Fibroblast of skin of scalp (primary cell): Measurements from ENCODE around the gene MSRB3.
"Not testable (repeated sequence)": the region's sequence is repeated elsewhere in the genome, so short reads cannot be mapped to it uniquely, and the experiment has no call there.

Source experiments
- DNase-seq: peaks from one replicate; pipeline ENCODE4 v3.0.0-alpha.2; 2013

MSRB3 gene

DNA sequence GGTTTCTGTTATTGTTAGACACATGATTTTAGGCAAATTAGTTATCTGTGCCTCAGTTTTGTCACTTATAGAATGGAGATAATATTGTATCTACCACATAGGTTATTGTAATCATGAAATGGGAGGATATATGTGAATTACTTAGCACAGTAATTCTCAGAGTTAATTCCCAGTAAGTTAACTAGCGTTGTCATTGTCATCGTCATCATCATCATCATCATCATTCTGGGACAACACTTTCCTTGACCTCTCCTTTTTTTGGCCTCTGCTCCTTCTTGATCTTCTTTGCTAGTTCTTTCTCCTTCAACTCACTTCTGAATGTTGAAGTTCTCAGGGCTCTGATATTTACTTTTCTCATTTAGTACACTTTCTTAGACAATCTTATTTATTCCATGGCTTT is 13.8 kb downstream of the MSRB3 start:
- DNase-seq: no peak

DNA sequence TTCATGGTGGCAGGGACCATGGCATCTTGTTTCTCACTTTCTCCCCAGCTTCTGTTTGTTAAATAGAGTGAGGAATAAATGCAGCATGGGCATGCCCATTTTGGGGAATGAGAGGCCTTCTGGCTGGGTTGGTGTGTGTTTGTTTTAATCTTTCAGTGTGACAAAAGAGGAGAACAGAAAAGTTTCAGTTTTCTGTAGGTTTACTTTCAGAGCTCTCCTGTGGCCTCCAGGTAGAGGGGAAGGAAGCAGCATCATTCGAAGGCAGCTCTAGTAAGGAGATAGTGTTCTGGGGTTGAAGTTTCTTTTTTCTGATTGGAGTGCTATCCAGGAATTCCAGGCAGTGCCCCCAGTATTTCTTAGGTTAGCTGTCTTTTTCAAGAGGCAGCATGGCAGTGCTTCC is 15.3 kb downstream of the MSRB3 start:
- no peak for DNase-seq

DNA sequence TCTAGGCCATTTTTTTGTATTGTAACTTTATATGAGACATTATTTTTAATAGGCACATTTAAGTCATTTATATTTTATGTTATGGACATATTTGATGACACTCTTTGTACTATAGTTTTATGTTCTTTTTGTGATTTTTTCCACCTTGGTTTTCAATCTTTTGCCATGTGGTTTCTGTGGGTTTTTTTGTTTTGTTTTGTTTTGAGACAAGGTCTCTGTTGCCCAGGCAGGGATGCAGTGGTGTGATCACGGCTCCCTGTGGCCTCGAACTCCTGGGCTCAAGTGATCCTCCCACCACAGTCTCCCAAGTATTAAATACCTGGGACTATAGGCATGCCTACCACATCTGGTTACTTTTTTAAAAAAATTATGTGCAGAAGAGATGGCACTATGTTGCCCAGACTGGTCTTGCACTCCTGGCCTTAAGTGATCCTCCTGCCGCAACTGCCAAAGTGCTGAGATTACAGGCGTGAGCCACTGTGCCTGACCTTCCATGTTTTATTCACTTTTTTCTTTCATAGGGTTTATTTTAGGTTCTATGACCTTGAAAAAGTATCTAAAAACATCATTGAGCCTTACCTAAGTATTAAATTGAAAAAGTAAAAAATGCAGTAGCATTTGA is 16.3 kb downstream of the MSRB3 start:
- no peak for DNase-seq

DNA sequence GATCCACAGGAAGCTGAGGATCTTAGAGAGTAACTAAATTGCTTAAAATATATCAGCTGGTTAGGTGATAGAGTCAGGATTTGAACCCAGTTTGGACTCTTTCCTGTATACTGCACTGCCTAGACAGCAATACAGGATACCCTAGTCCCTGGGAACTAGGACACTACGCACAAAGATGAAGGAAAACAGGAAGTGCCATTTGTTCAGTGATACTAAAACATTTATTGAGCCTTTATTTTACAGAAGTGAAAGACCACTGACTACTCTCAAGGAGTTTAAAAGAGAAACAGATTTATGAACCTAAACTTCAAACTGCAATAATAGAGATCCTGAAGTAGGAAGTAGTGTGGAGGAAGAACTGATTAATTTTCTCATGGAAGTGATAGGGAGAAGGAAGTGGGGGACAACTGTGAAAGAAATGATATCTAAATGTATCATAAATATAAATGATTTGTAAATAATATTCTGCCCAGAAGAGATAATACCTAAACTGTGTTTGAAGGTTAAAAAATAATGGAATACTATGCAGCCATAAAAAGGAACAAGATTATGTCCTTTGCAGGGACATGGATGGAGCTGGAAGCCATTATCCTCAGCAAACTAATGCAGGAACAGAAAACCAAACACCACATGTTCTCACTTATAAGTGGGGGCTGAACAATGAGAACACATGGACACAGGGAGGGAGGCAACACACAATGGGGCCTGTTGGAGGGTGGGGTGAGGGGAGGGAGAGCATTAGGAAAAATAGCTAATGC is 18.2 kb downstream of the MSRB3 start:
- no peak for DNase-seq

DNA sequence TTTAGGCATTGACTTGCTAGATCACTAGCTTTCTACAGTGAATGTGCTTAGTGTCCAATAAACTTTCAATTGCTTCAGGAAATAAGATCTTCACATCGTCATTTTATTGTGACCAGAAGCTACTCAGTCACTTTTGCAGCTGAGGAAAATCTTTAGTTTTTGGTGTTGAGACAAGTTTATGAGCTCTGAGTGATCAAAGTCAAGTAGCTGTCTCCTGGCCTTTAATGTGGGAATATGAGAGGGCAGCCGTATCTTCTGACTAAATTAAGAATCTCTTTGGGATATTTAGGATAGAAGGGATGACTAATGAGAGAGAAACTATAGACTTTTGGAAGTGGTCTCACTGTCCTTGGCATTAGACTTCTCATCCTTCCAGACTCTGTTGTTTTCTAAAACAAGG is 21.6 kb downstream of the MSRB3 start:
- no peak for DNase-seq

DNA sequence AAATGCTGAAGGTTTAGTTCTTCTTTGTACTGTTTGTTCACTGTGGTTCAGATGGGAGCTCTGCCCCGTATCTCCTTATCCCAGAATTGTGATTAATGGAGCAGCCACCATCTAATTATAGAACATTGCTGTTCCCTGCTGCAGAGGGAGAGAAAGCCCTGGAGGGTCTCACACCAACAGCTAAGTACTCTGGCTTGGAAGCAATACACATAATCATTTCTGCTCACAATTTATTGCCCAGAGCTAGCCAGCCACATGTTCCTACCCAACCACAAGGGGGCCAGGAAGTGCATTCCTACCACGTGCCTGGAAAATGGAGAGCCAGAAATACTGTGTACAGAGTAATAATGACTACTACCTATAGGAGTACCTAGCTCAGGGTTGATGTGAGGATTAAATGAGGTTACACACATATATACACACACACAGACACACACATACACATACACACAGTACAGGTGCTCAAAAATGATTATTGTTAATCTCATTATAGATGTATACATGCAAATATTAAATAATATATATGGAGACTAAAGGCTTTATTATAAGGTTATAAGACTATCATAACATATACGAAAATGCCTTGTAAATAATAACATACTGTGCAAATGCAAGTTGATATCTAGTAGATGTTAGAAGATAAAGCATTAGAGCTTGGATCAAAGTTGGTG is 22.3 kb downstream of the MSRB3 start:
- DNase-seq: no peak

DNA sequence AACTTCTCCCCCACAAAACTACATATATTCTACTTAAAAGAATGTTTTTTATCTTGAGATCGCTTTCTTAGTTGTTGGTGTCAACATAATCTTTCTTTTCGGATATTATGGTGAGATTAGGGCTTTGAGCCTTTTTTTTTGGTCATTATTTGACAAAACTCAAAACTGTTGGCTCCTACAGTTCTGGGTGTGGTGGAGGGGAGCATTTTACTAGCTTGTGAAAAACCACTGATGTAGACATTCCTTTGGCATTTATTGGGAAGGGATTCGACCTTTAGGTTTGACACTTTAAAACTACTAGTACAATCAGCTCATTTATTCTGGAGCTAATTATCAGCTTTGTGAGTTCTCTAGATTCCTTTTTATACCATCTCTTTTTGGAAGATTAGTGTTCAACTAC is 24.4 kb downstream of the MSRB3 start:
- DNase-seq: no peak

DNA sequence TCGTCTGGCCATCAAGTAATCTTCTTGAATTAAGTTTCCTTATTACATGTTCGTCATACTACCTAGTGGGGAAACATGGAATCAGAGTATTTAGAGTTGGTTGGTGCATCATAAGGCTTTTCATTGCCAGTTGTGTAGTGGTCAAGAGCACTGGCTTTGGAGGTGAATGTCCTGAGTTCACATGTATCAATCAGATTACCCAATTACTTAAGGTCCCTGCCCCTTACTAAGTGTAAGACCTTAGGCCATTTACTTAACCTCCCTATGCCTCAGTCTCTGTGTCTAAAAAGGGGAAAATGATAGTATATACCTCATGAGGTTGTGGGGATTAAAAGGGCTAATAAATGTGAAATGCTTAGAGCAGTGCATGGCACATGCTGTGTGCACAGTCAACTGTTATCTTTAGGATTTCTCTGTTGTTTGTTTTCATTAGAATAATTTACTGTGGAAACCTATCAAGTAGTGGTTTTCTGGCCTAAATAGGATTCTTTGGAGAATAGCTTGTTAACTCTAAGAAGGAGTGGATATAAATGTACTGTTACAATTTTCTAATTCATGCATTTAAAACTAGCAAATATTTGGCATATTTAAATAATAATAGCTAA is 27.0 kb downstream of the MSRB3 start:
- no peak for DNase-seq

DNA sequence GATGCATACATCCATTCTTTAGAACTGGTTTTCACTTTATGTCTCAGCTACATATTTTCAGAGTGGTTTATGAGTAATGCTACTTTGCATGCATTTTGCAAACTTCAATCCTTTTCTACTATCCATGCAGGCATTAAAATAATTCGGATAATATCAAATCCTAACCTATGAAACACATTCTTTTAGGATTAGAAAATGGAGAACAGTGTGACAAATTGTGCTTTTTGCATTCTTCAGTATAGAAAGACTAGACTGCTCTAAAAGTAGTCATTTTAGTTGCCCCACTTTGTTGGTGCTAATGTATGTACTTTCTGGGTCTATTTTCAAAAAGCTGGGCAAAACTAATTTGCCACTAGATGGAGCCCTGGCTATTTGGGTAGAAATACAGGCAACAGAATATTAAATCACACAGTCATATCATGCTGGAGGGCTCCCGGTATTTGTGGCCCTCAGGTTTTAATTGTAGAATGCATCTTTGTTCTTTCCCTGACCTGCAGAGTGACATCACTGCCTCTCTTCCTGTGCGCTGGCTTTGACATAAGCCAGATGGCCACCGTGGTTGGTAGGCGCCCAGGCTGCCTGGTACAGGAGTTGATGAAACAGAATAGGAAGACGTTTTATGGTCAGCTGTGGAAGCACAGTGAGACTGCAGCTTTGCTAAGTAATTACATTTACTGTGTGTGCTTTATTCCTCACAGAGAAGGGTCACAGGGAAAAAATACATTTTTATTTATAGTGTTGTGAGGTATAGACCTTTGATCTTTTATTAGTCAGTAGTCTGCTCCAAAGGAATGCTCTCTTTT is 28.1 kb downstream of the MSRB3 start:
- peak; percentile 69 for DNase-seq

DNA sequence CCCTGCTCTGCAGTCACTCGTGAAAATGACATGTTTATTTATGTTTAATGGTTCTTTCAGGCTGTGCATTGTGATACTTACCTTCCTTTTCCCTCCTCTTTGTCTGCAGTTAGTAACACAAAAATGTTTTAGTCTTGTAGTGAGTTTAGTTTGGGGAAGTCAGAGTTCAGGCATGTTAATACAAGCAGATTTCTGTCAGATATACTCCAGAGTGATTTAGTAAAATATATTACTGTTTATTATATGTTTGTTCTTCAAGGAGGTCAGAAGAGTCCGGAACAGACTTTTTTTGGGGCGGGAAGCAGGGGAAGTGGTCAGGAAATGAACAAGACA is 28.7 kb downstream of the MSRB3 start:
- no peak for DNase-seq

DNA sequence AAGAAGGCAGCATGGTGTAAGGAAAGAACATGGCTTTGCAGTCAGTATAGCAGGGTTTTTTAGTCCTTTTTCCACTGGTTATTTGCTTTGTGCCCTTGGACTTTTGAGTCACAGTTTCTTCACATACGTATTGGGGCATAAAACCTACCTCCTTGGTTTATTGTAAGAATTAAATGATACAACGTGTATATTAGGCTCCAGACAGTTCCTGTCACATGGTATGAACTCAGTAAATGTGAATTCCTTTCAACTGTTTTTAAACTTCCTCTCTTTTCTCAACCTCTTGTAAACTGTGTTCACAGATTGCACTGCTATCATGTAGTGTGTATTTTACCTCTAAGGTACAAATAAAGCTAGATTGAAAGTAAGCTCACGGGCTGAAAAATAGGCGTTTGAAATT is 29.5 kb downstream of the MSRB3 start:
- no peak for DNase-seq

DNA sequence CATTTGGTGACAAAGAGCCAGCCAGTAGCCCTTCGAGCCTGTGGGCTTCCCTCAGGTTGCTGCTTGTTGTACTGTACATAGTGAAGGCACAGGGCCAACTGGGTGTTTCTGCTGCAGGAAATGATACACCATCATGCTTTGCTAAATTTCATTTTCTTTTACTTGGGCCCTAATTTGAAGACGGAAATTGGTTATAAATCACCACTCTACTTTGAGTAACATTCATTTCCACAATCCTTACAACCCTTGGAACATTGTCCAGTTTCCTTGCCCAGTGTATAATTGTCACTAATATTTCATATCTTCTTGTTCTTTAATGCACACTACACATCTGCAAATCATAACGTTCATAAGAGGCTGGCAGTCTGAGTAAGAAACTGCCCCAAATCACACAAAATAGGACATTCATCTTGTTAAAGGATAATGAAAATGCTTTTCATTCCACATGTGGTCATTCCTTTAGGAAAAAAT is 30.2 kb downstream of the MSRB3 start:
- DNase-seq: no peak

DNA sequence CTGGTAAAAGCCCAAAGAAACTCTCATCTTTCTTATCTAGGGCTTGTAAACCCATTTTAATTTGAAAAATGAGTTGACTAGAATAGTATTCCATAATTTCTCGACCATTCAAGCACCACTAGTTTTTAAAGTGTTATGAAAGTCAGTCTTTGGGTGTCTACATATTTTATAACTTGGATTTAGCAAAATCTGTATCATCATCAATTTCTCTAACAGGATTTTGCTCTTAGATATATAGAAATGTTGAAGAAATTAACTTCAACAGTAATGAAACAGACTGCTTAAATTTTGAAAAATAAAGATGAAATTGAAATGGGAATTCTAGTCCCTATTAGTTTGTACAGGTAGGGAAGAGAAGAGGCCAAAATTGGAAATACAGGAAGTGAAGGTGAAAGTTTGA is 32.8 kb downstream of the MSRB3 start:
- DNase-seq: no peak

DNA sequence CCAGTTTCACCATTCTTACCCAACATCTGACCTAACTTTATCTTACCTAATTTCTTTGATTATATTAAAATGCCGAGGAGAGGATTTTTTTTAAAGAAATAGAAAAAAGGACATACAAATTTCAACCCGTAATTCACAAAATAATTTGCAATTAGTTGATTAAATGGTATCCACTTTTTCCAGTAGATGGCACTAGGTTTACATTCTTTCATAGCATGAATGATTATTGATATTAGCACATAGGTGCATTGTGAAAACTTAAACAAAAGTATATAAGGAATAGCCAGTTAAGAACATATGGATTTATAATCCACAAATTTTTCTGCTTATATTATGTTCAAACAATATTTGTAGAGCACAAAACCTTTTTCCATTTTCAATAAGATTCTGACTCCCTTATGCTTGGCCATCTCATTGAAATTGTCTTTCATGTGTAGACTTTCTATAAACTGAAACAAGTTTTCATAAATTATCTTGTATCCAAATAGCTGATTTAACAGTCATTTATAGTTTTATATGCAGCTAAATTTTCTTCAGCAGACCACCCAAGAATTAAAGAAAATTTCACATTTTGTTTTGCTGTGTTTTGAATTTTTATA is 35.3 kb downstream of the MSRB3 start:
- DNase-seq: no peak

DNA sequence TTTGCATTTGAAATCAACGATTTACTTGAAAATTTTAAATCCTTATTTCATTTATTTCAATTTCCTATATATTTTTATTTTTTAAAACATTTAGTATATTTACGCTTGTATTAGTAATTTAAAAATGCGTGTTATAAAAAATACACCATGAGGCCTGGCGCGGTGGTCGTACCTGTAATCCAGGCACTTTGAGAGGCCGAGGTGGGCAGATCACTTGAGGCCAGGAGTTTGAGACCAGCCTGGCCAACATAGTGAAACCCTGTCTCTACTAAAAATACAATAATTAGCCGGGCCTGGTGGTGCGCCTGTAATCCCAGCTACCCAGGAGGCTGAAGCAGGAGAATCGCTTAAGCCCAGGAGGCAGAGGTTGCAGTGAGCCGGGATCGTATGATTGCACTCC is 36.8 kb downstream of the MSRB3 start:
- DNase-seq: not testable (repeated sequence)

DNA sequence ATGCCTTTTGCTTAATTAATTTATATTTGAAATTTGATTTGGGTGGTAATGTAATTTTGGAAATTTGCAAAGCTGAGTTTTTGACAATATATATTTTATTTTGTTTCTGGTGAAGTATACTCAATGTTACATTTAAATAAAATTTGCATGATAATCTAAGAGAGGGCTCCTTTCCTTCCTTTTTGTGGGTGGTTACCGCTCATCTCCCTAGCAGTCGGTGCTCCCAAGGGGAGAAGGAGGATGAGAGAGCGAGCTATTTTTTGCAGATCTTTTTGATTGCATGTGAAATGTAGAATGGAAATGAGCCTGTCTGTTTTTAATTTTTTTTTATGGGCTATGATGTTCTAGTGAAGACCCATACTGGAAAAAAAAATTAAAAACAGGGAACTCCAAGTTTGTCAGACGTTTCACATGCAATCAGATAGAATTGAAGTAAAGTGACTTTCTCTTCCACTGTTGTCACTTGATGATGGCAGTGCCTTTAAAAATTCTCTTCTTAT is 39.8 kb downstream of the MSRB3 start:
- no peak for DNase-seq

DNA sequence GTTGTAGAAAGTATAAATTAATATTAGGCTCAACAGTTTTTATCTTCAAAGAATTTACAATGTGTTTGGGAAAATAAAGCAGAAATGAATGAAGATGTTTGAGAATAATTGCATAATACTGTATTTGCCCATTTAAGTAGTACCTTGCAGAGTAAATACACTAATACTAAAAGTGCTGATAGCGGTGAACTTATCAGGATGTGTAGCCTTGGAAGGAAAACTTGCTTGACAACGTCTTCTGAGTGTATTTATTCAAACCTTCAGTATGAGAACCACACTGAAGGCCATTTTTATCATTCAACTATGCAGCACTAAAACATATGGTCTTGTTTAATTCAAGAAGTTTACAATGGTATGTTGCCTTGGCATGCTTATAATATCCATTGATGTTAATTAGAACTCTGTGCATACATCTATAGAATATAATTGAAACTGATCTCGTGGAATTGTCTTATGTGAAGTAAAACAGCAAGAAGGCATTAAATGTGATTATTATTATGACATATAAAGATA is 41.3 kb downstream of the MSRB3 start:
- DNase-seq: no peak

DNA sequence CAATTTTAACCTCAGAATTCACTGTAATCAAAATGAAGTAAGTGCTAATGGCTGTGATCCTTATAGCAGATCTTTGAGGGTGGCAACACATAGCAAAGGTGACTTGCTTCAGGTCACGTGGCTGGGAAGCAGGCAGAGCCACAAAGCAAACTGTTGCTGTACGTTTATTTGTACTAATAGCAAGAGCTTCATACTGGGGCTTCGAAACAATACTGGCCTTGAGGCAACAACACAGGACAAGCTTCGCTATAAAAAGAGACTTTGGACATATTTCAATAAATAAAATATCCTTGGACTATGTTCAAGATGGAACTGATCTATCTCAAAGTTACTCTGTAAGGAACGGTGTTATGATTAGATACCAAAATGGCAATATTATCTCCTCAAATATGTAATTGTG is 44.6 kb downstream of the MSRB3 start:
- no peak for DNase-seq

DNA sequence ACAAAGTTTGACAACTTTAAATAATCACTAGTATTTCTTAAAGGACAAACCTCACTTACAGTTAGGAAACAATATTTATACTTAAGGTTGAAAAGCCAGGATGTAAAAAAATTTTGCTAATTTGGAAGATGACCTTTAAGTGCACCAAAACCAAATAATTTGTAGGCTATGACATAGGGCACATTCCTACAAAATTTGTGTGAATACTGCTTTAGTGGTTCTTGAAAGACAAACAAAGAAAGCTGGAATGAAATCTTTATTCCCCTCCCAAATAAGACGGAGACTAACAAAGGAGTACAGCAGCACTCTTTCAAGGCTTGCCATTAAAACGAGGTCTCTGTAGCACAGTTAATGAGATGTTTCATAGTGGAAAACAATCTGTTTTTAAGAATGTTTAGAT is 45.6 kb downstream of the MSRB3 start:
- peak; percentile 35 for DNase-seq

DNA sequence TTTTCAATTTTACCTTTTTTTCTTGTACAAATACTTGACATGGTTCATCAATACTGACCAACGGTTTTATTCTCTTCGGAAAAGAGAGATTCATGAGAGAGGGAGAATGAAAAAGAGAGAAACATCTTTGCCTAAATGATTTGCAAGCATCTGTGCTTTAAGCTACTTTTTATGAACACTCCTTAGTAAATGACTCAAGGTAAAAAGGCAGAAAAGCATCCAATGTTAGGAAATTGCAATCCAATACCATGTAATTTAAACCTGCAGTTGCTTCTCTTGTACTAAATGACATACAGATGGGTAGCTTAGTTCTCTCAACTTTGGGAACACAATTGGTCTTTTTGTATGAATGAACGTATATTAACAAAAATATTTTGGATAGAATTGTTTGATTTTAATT is 46.1 kb downstream of the MSRB3 start:
- no peak for DNase-seq

DNA sequence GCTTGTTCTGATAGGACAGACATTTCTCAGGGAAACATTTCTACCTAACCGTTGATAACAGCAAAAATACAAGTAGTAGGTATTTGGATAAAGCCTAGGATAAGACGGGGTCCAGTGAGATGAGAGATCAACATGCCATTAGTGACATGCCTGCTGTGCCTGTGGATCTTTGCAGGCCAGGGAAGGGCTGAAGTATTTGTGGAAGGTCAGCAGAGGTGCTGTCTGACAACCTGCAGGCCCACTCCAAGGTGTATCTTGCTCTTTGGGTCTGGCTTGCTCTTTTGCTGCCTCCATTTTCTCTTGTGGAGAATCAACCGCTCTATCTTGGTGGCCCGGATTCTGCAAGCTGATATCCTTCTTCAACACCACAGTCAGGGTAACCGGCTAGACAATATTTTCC is 46.7 kb downstream of the MSRB3 start:
- no peak for DNase-seq

DNA sequence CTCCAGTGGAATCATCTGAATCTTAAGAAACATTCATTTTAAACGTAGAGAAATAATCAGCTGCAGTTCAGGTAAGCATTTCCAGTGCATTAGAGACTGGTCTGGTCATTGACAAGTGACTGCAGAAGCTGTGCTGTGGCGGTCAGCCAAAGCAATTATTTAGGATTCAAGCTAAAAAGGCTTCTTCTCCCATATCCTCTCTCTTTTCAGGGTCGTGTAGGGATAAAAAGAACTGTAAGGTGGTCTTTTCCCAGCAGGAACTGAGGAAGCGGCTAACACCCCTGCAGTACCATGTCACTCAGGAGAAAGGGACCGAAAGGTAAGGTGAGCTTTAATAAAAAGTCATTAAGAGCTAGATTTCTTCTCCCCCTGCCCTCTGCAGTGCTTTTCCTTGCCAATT is 48.1 kb downstream of the MSRB3 start:
- DNase-seq: no peak
